Mononuclear cell (primary cell): ENCODE measurements around the gene POLR2J. TPM values are rescaled to one million over a fixed set of nuclear protein-coding genes. Genes with fewer than 3 reads are reported as not detected.
"Not testable (repeated sequence)": the region's sequence is repeated elsewhere in the genome, so short reads cannot be mapped to it uniquely, and the experiment has no call there.

ENCODE experiments used
- H3K27me3 ChIP-seq: 2 replicates; pipeline ENCODE4 v1.6.0; 2011; ENCODE audit warnings: low read length, control low read depth; ENCODE audit not compliant: insufficient read depth
- H3K4me1 ChIP-seq: 2 replicates; pipeline ENCODE4 v1.5.1; 2011; ENCODE audit warnings: mild to moderate bottlenecking, low read length, control low read depth; ENCODE audit not compliant: insufficient read depth
- H3K4me3 ChIP-seq: 2 replicates; pipeline ENCODE4 v1.5.1; 2011; ENCODE audit warnings: mild to moderate bottlenecking, low read length, moderate library complexity
- H3K9me3 ChIP-seq: 2 replicates; pipeline ENCODE4 v1.5.1; 2011; ENCODE audit warnings: low read depth, mild to moderate bottlenecking, control low read depth, low read length
- total RNA-seq: library from RNA; depleted of rRNA; stranded (reverse); fragments of >200 nt; gene quantifications from one replicate; pipeline ENCODE4 v1.2.3, GENCODE V29; 2012

The POLR2J gene
- total RNA-seq, 1 donor: 31.6 TPM

DNA sequence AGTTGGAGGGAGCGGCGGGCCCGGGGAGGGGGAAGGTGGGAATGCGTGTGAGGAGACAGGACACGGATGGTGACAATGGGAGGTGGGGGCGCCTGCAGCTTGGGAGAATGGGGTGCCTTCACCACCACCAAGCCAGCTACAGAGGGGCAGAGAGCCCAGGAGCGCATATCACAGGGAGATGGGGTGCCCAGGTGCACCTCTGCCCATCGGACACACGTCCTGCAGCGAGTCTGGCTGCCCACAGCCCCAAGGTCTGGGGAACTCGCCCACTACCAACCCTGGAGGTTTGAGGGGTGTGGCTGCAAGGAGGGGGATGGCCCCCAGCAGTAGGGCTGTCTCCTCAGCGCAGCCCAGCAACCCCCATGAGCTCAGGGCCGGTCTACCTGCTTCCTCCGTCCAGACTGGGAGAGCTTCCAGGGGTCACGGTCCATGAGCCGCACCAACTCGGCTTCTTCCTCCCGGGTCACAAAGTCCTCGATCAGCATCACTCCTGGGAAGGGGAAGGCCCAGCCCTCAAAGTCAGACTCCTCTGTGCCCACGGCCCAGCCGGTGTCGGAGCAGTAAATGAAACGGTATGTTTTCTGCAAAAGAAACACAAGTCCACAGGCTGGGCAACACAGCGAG lies 19.4 kb downstream of the POLR2J start:
- H3K27me3 ChIP-seq: no peaks in the 10 kb centered on the region
- H3K4me1 ChIP-seq: peaks cover 10% of the 10 kb centered on the region
- no peak overlapping the region for H3K4me3 ChIP-seq
- H3K9me3 ChIP-seq: no peaks in the 10 kb centered on the region

DNA sequence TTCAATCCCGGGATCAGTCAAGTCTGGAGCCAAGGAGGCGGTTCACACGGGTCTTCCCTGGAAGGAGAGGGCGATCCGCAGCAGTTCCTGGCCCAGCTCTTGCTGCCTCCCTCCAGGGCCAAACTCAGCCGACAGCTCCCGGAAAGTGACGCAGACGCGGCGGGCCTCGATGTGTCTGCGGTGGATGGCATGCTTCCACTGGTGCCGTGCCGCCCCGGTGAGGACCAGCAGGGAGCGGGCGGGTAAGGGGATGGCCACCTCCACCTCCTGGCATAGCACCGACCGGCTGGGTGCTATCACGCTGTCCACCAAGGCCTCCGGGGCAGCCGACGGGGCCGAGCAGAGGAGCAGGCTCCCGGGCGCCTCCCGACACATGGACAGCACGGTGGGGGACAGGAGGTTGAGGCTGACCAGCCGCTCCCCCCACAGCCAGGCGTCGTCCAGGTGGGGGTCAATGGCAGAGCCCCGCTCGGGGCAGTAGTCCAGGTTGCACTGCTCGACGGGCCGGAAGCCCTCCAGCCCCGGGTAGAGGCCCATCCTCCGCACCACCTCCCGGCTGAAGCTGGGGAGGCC lies 21.3 kb downstream of the POLR2J start:
- Histone ChIP-seq H3K9me3 (no peaks in the 10 kb centered on the region), H3K4me3 (no peak overlapping the region), H3K4me1 (no peaks in the 10 kb centered on the region), H3K27me3 (no peaks in the 10 kb centered on the region)

GRCh38 chr7:102456327-102456726 lies 22.4 kb downstream of the POLR2J start:
- no peaks in the 10 kb centered on the region for H3K27me3 ChIP-seq
- H3K4me3 ChIP-seq: no peak overlapping the region
- no peaks in the 10 kb centered on the region for H3K4me1 ChIP-seq
- H3K9me3 ChIP-seq: no peaks in the 10 kb centered on the region

- H3K27me3 ChIP-seq: no peaks in the 10 kb centered on the region
- no peaks in the 10 kb centered on the region for H3K9me3 ChIP-seq
- no peaks in the 10 kb centered on the region for H3K4me1 ChIP-seq
- no peak overlapping the region for H3K4me3 ChIP-seq
These were observed 23.1 kb downstream of the POLR2J start for GRCh38 chr7:102455596-102455995.

DNA sequence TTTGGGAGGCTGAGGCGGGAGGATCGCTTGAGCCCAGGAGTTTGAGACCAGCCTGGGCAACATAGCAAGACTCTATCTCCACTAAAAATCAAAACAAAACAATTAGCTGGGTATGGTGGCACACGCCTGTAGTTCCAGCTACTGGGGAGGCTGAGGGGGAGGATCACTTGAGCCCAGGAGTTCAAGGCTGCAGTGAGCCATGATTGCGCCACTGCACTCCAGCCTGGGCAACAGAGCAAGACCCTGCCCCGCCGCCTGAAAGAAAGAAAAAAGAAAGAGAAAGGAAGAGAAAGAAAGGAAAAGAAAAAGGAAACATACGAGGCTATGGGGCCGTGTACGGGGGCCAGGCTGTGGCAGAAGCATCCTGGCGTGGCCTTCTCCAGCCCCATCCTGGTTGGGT lies 23.8 kb downstream of the POLR2J start:
- not testable (repeated sequence) for H3K4me1 ChIP-seq, H3K9me3 ChIP-seq, H3K27me3 ChIP-seq, H3K4me3 ChIP-seq

- Histone ChIP-seq H3K4me3 (no peak overlapping the region), H3K27me3 (no peaks in the 10 kb centered on the region), H3K4me1 (no peaks in the 10 kb centered on the region), H3K9me3 (no peaks in the 10 kb centered on the region)
These were observed 24.3 kb downstream of the POLR2J start for GRCh38 chr7:102454468-102454867.

DNA sequence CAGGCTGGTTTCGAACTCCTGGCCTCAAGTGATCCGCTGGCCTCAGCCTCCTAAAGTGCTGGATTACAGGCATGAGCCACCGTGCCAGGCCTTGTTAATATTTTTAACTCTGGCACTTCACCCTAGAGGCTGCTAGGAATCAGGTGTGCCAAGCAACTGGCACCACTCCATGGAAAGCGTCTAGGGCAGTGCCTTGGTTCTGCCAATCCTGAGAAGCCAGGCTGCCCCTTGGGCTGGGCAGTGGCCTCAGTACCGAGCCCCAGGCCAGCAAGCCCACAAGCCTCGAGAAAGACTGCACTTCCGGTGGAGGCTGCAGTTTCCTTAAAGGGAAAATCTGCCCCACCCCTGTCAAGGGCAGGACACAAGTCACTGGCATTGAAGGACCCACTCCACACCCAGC lies 25.4 kb downstream of the POLR2J start:
- no peak overlapping the region for H3K4me3 ChIP-seq
- no peaks in the 10 kb centered on the region for H3K4me1 ChIP-seq
- no peaks in the 10 kb centered on the region for H3K9me3 ChIP-seq
- H3K27me3 ChIP-seq: no peaks in the 10 kb centered on the region

DNA sequence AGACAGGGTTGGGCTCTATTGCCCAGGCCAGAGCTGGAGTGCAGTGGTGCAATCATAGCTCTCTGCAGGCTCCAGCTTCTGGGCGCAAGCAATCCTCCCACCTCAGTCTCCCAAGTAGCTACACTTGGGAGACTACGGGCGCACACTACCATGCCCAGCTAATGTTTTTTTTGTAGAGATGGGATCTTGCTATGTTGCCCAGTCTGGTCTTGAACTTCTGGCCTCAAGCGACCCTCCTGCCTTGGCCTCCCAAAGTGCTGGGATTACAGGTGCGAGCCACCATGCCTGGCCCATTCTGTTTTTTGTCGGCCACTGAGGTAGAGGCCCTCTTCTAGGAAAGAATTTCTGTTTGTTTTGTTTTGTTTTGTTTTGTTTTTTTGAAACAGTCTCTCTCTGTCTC lies 26.3 kb downstream of the POLR2J start:
- Histone ChIP-seq H3K4me1 (no peaks in the 10 kb centered on the region), H3K27me3 (no peaks in the 10 kb centered on the region), H3K9me3 (no peaks in the 10 kb centered on the region), H3K4me3 (no peak overlapping the region)

GRCh38 chr7:102451371-102452054 lies 27.2 kb downstream of the POLR2J start:
- no peaks in the 10 kb centered on the region for H3K27me3 ChIP-seq
- H3K4me3 ChIP-seq: no peak overlapping the region
- H3K4me1 ChIP-seq: no peaks in the 10 kb centered on the region
- H3K9me3 ChIP-seq: no peaks in the 10 kb centered on the region

DNA sequence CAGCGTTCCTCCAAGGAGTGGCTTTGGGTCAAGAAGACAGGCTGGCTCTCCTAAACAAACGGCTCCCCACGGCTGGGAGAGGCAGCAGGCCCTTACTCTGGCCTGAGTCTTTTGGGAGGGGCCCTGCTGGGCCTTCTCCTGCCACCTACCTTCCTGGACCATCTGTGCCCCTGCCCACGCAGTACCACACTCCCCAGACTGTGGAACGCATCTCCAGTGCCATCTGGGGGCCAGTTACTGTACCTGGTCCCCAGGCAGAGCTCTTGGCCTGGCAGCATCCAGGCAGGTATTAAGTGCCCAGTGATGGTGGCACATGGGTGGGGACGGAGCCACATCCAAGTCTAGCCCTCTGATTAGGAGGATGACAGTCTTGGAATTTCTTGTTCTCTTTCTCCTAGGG lies 28.5 kb downstream of the POLR2J start:
- Histone ChIP-seq H3K9me3 (no peaks in the 10 kb centered on the region), H3K27me3 (no peaks in the 10 kb centered on the region), H3K4me3 (no peak overlapping the region), H3K4me1 (no peaks in the 10 kb centered on the region)

DNA sequence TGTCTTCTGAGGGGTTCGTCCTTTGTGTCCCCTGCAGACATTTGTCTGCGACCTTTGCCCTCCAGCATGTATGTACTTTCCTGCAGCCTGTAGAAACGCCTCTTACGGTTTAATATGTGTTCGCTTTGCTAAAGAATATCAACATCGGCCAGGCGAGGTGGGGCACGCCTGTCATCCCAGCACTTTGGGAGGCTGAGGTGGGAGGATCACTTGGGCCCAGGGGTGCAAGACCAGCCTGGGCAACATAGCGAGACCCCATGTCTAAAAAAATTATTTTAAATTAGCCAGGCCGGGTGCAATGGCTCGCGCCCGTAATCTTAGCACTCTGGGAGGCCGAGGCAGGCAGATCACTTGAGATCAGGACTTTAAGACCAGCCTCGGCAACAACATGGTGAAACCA lies 29.6 kb downstream of the POLR2J start:
- Histone ChIP-seq H3K9me3 (no peaks in the 10 kb centered on the region), H3K4me1 (no peaks in the 10 kb centered on the region), H3K27me3 (no peaks in the 10 kb centered on the region), H3K4me3 (no peak overlapping the region)

GRCh38 chr7:102447311-102447710 lies 31.4 kb downstream of the POLR2J start:
- no peaks in the 10 kb centered on the region for H3K9me3 ChIP-seq
- peaks cover 15% of the 10 kb centered on the region for H3K4me1 ChIP-seq
- no peaks in the 10 kb centered on the region for H3K27me3 ChIP-seq
- no peak overlapping the region for H3K4me3 ChIP-seq

GRCh38 chr7:102446387-102447156 lies 32.1 kb downstream of the POLR2J start:
- no peaks in the 10 kb centered on the region for H3K9me3 ChIP-seq
- H3K4me1 ChIP-seq: peaks cover 22% of the 10 kb centered on the region
- no peak overlapping the region for H3K4me3 ChIP-seq
- no peaks in the 10 kb centered on the region for H3K27me3 ChIP-seq

DNA sequence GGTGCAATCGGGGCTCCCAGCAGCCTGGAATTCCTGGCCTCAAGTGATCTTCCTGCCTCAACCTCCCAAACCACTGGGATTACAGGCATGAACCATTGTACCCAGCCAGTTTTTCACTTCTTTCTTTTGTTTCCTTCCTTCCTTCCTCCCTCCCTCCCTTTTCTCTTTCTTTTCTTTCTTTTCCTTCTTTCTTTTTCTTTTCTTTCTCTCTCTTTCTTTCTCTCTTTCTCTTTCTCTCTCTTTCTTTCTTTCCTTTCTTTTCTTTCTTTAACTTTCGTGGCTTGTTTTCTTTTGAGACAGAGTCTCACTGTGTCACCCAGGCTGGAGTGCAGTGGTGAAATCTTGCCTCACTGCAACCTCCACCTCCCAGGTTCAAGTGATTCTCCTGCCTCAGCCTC lies 33.0 kb downstream of the POLR2J start:
- H3K9me3 ChIP-seq: no peaks in the 10 kb centered on the region
- H3K4me3 ChIP-seq: no peak overlapping the region
- H3K27me3 ChIP-seq: no peaks in the 10 kb centered on the region
- peaks cover 31% of the 10 kb centered on the region for H3K4me1 ChIP-seq

DNA sequence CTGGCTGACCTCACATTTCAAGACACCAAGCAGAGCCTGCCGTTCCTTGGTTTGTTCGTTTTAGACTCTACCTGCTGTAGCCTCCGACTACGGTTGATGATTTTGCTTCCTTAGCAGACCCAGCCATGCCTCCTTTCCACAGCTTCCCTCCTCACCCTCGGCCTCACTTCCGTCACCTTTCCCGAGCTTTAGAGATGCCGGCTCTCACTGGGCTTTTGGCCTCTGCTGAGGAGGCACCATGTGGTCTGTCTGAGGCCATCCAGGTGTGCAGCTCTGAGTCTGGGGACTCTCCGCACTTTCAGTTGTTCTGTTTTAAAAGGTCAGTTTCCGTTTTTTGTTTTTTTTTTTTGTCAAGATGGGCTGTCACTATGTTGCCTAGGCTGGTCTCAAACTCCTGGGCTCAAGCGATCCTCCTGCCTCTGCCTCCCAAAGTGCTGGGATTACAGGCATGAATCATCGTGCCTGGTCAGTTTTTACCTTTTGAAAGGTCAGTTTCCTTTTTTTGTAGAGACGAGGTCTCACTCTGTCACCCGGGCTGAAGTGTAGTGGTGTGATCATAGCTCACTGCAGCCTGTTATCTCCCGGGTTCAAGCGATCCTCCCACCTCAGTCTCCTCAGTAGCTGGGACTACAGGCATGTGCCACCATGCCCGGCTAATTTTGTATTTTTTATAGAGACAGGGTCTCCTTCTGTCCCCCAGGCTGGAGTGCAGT lies 33.6 kb downstream of the POLR2J start:
- no peaks in the 10 kb centered on the region for H3K9me3 ChIP-seq
- H3K27me3 ChIP-seq: no peaks in the 10 kb centered on the region
- peaks cover 36% of the 10 kb centered on the region for H3K4me1 ChIP-seq
- no peak overlapping the region for H3K4me3 ChIP-seq
